HEK293 (cell line): Measurements from ENCODE around the gene CDKN2A.

Experiments used
- CTCF ChIA-PET: fragments of 350-600 bp; formaldehyde crosslinking; extraction: SDS; loops from one replicate; lab custom pipeline; 2021; ENCODE audit warnings: antibody characterized with exemption; lab: Yijun Ruan, JAX
- POLR2A ChIA-PET: fragments of 300-600 bp; formaldehyde crosslinking; extraction: SDS; loops from one replicate; lab custom pipeline; 2020; ENCODE audit warnings: antibody characterized with exemption, inconsistent platforms; lab: Yijun Ruan, JAX
- H3K27ac ChIP-seq: fragments of 200-500 bp; sonication (Bioruptor generic); 2 replicates; pipeline ENCODE4 v1.5.1; 2014; ENCODE audit warnings: low read depth, low read length, control low read depth, inconsistent platforms; ENCODE audit errors: extremely low read depth
- H3K36me3 ChIP-seq, 2 experiments: fragments of 200-500 bp in 1 of 2; sonication (Bioruptor generic) in 1 of 2; 1 replicate in 1 of 2; 2 replicates in 1 of 2; pipeline ENCODE4 v1.5.1; 2014 to 2017; ENCODE audit warnings: inconsistent platforms in 2 of 2, low read length in 2 of 2; ENCODE audit not compliant: control insufficient read depth in 2 of 2, insufficient read depth in 1 of 2
- H3K4me1 ChIP-seq: fragments of 200-500 bp; sonication (Bioruptor generic); 2 replicates; pipeline ENCODE4 v1.5.1; 2014; ENCODE audit warnings: mild to moderate bottlenecking, low read length, inconsistent platforms; ENCODE audit not compliant: control insufficient read depth, insufficient read depth
- H3K4me3 ChIP-seq: 2 replicates; pipeline ENCODE4 v1.5.1; 2011; ENCODE audit warnings: low read depth, mild to moderate bottlenecking, control low read depth, low read length, moderate library complexity
- H3K9me3 ChIP-seq: fragments of 200-500 bp; sonication (Bioruptor generic); 2 replicates; pipeline ENCODE4 v1.5.1; 2014; ENCODE audit warnings: low read depth, low read length, inconsistent platforms; ENCODE audit not compliant: control insufficient read depth, insufficient read depth
- KLF9 ChIP-seq: fragments of 450-650 bp; formaldehyde crosslinking; IDR thresholded peaks from 2 replicates; pipeline ENCODE4 v1.5.1; 2016; ENCODE audit warnings: missing biosample characterization, missing genetic modification characterization, low read depth
- OVOL3 ChIP-seq: fragments of 450-650 bp; formaldehyde crosslinking; IDR thresholded peaks from 2 replicates; pipeline ENCODE4 v1.5.1; 2016; ENCODE audit warnings: missing biosample characterization, missing genetic modification characterization
- PRDM1 ChIP-seq: fragments of 450-650 bp; formaldehyde crosslinking; IDR thresholded peaks from 2 replicates; pipeline ENCODE4; 2016; ENCODE audit warnings: missing biosample characterization, missing genetic modification characterization
- TCF7L2 ChIP-seq: IDR thresholded peaks from 2 replicates; pipeline ENCODE4 v1.6.1; 2011; ENCODE audit warnings: low read depth, mild to moderate bottlenecking, inconsistent platforms, low read length, moderate library complexity, borderline replicate concordance
- ZFP3 ChIP-seq: fragments of 450-650 bp; formaldehyde crosslinking; IDR thresholded peaks from 2 replicates; pipeline ENCODE4 v1.5.1; 2016; ENCODE audit warnings: low read depth, missing biosample characterization, missing genetic modification characterization
- ZNF10 ChIP-seq: fragments of 450-650 bp; formaldehyde crosslinking; IDR thresholded peaks from 2 replicates; pipeline ENCODE4 v1.5.1; 2017; ENCODE audit warnings: missing biosample characterization, missing genetic modification characterization
- ZNF157 ChIP-seq: fragments of 450-650 bp; formaldehyde crosslinking; IDR thresholded peaks from 2 replicates; pipeline ENCODE4 v1.5.1; 2016; ENCODE audit warnings: missing biosample characterization, missing genetic modification characterization
- ZNF221 ChIP-seq: fragments of 450-650 bp; formaldehyde crosslinking; IDR thresholded peaks from 2 replicates; pipeline ENCODE4 v1.5.1; 2017; ENCODE audit warnings: missing biosample characterization, missing genetic modification characterization, borderline replicate concordance
- ZNF311 ChIP-seq: fragments of 450-650 bp; formaldehyde crosslinking; IDR thresholded peaks from 2 replicates; pipeline ENCODE4 v1.5.1; 2017; ENCODE audit warnings: missing biosample characterization, missing genetic modification characterization, borderline replicate concordance
- ZNF335 ChIP-seq: fragments of 450-650 bp; formaldehyde crosslinking; conservative IDR thresholded peaks from 2 replicates; pipeline ENCODE4 v1.5.1; 2016; ENCODE audit warnings: missing biosample characterization, missing genetic modification characterization
- ZNF341 ChIP-seq: fragments of 450-650 bp; formaldehyde crosslinking; IDR thresholded peaks from 2 replicates; pipeline ENCODE4; 2016; ENCODE audit warnings: low read depth, missing biosample characterization, missing genetic modification characterization
- ZNF521 ChIP-seq: fragments of 450-650 bp; formaldehyde crosslinking; IDR thresholded peaks from 2 replicates; pipeline ENCODE4 v1.5.1; 2017; ENCODE audit warnings: missing biosample characterization, mild to moderate bottlenecking, missing genetic modification characterization
- ZNF670 ChIP-seq: fragments of 450-650 bp; formaldehyde crosslinking; IDR thresholded peaks from 2 replicates; pipeline ENCODE4 v1.5.1; 2016; ENCODE audit warnings: missing biosample characterization, missing genetic modification characterization, low read depth
- ZNF76 ChIP-seq: fragments of 450-650 bp; formaldehyde crosslinking; IDR thresholded peaks from 2 replicates; pipeline ENCODE4; 2016; ENCODE audit warnings: low read depth, missing biosample characterization, missing genetic modification characterization, borderline replicate concordance
- ZNF792 ChIP-seq: fragments of 450-650 bp; formaldehyde crosslinking; IDR thresholded peaks from 2 replicates; pipeline ENCODE4 v1.5.1; 2016; ENCODE audit warnings: missing biosample characterization, missing genetic modification characterization
- ZSCAN30 ChIP-seq: fragments of 450-650 bp; IDR thresholded peaks from 2 replicates; pipeline ENCODE4 v1.5.1; 2018; ENCODE audit warnings: missing biosample characterization, mild to moderate bottlenecking, missing genetic modification characterization, moderate library complexity
- TF ChIP-seq, protein P1 (sequence below): fragments of 450-650 bp; formaldehyde crosslinking; IDR thresholded peaks from 2 replicates; pipeline ENCODE4 v1.5.1; 2017; ENCODE audit warnings: missing biosample characterization, mild to moderate bottlenecking, missing genetic modification characterization, moderate library complexity
- TF ChIP-seq, protein P2 (sequence below): fragments of 450-650 bp; formaldehyde crosslinking; IDR thresholded peaks from 2 replicates; pipeline ENCODE4 v1.5.1; 2017; ENCODE audit warnings: missing biosample characterization, missing genetic modification characterization
- TF ChIP-seq, protein P3 (sequence below): fragments of 450-650 bp; formaldehyde crosslinking; IDR thresholded peaks from 2 replicates; pipeline ENCODE4 v1.5.1; 2016; ENCODE audit warnings: missing biosample characterization, missing genetic modification characterization
- TF ChIP-seq, protein P4 (sequence below): fragments of 450-650 bp; formaldehyde crosslinking; IDR thresholded peaks from 2 replicates; pipeline ENCODE4 v1.5.0; 2017; ENCODE audit warnings: missing biosample characterization, missing genetic modification characterization, borderline replicate concordance
- TF ChIP-seq, protein P5 (sequence below): fragments of 450-650 bp; formaldehyde crosslinking; IDR thresholded peaks from 2 replicates; pipeline ENCODE4 v1.5.1; 2016; ENCODE audit warnings: missing biosample characterization, missing genetic modification characterization

The CDKN2A gene

DNA sequence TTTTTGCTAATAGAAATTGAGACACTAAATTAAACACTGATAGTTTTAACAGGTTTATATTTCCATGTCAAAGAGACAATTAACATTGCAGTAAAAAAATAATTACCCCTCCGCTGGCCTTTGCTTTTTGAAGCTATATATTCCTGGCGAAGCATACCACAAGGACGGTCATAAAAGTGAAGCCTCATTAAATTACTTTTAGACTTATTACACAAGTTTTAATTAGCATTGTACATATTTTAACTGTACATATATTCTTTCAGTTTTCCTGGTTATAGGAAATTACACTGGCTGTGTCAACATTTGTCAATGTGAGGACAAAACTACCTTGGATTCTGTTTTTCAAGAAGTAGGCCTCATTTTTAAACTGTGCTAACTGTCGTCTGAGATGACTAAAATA, 1.2 kb downstream of the CDKN2A start:
- Histone ChIP-seq H3K9me3 (no peaks in the 10 kb centered on the region), H3K36me3 (peaks cover 0 to 19% of the 10 kb centered on the region in 2 experiments; a peak in 1 of 3 replicates), H3K4me3 (peak overlapping the region; percentile 59), H3K4me1 (peaks cover 5% of the 10 kb centered on the region; the same call in 1 of the 2 replicates), H3K27ac (peak overlapping the region; percentile 99)
- POLR2A ChIA-PET, result interaction anchor here (0.9 to 7.6 kb wide), 9 partner anchors 9 to 246 kb away, joined by 3 to 156 read pairs (median 7); partner anchors contain the start of gene CDKN2B
- CTCF ChIA-PET, result interaction anchor here (0.7 to 5.9 kb wide), 6 partner anchors 10 to 251 kb away, joined by 3 to 45 read pairs (median 6); partner anchors contain the start of gene CDKN2B
- TF ChIP-seq TCF7L2, result no peak
- TF ChIP-seq ZNF670, result no peak
- TF ChIP-seq, protein P1, sequence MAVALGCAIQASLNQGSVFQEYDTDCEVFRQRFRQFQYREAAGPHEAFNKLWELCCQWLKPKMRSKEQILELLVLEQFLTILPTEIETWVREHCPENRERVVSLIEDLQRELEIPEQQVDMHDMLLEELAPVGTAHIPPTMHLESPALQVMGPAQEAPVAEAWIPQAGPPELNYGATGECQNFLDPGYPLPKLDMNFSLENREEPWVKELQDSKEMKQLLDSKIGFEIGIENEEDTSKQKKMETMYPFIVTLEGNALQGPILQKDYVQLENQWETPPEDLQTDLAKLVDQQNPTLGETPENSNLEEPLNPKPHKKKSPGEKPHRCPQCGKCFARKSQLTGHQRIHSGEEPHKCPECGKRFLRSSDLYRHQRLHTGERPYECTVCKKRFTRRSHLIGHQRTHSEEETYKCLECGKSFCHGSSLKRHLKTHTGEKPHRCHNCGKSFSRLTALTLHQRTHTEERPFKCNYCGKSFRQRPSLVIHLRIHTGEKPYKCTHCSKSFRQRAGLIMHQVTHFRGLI, result 0 out of 2 replicates have a peak, but pooled peaks have one; percentile 11
- TF ChIP-seq, protein P2, sequence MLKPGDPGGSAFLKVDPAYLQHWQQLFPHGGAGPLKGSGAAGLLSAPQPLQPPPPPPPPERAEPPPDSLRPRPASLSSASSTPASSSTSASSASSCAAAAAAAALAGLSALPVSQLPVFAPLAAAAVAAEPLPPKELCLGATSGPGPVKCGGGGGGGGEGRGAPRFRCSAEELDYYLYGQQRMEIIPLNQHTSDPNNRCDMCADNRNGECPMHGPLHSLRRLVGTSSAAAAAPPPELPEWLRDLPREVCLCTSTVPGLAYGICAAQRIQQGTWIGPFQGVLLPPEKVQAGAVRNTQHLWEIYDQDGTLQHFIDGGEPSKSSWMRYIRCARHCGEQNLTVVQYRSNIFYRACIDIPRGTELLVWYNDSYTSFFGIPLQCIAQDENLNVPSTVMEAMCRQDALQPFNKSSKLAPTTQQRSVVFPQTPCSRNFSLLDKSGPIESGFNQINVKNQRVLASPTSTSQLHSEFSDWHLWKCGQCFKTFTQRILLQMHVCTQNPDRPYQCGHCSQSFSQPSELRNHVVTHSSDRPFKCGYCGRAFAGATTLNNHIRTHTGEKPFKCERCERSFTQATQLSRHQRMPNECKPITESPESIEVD (tag by site-specific recombination), result peak; percentile 92
- TF ChIP-seq ZNF521 (tag by site-specific recombination), result no peak

DNA sequence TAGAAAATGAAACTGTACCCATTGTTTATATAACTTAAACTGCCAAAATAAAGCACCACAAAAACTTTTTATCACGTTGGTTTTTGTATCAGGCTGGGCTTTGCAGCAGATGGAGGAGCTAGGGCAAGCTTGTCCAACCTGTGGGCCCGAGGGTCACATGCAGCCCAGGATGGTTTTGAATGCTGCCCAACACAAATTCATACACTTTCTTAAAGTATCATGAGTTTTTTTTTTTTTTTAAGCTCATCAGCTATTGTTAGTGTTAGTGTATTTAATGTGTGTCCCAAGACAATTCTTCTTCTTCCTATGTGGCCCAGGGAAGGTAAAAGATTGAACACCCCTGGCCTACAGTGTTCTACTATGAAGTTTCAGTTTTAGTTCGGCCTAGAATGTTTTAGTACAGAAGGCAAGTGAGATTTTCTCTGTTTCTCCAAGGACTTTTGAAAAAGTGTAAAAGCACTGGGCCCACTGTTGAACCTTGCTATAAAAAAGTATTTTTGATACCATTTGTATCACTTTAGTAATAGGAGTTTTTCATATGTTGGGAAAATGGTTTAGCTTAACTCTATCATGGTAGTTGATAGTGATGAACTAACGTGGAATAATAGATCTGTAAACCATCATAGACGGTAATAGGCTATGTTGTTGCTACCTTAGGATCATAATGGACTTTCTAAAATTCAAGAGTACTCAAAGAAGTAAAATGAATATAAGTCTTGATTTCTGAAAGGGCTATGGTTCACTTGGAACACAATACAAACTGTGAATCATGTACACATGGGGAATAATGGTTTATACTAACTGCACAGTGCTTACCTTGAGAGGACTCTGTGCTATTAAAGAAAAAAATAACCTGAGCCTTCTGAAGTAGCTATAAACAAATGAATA, 2.9 kb downstream of the CDKN2A start:
- Histone ChIP-seq H3K36me3 (peaks cover 0 to 19% of the 10 kb centered on the region in 2 experiments; a peak in 1 of 3 replicates), H3K9me3 (no peaks in the 10 kb centered on the region), H3K4me3 (peak overlapping the region; percentile 59), H3K4me1 (peaks cover 8% of the 10 kb centered on the region; the same call in 1 of the 2 replicates), H3K27ac (peak overlapping the region; percentile 46)
- CTCF ChIA-PET, result interaction anchor here (0.6 to 5.9 kb wide), 7 partner anchors 9 to 677 kb away, joined by 3 to 45 read pairs (median 3); partner anchors contain the start of gene CDKN2B
- POLR2A ChIA-PET, result interaction anchor here (0.6 to 2.7 kb wide), 13 partner anchors 9 to 252 kb away, joined by 3 to 17 read pairs (median 3); partner anchors contain the start of gene CDKN2B
- no peak for TF ChIP-seq ZNF10 (tag by site-specific recombination)
- TF ChIP-seq PRDM1, result peak; percentile 35; the same call in 1 of the 2 replicates
- no peak for TF ChIP-seq ZFP3 (tag by site-specific recombination)
- TF ChIP-seq ZNF311, result no peak
- TF ChIP-seq, protein P3, sequence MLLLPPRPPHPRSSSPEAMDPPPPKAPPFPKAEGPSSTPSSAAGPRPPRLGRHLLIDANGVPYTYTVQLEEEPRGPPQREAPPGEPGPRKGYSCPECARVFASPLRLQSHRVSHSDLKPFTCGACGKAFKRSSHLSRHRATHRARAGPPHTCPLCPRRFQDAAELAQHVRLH, result no peak
- TF ChIP-seq ZNF157, result no peak
- TF ChIP-seq ZSCAN30 (tag by site-specific recombination), result no peak
- TF ChIP-seq, protein P4, sequence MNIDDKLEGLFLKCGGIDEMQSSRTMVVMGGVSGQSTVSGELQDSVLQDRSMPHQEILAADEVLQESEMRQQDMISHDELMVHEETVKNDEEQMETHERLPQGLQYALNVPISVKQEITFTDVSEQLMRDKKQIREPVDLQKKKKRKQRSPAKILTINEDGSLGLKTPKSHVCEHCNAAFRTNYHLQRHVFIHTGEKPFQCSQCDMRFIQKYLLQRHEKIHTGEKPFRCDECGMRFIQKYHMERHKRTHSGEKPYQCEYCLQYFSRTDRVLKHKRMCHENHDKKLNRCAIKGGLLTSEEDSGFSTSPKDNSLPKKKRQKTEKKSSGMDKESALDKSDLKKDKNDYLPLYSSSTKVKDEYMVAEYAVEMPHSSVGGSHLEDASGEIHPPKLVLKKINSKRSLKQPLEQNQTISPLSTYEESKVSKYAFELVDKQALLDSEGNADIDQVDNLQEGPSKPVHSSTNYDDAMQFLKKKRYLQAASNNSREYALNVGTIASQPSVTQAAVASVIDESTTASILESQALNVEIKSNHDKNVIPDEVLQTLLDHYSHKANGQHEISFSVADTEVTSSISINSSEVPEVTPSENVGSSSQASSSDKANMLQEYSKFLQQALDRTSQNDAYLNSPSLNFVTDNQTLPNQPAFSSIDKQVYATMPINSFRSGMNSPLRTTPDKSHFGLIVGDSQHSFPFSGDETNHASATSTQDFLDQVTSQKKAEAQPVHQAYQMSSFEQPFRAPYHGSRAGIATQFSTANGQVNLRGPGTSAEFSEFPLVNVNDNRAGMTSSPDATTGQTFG (tag by site-specific recombination), result no peak
- no peak for TF ChIP-seq ZNF341 (tag by site-specific recombination)
- no peak for TF ChIP-seq KLF9 (tag by site-specific recombination)
- TF ChIP-seq, protein P5, sequence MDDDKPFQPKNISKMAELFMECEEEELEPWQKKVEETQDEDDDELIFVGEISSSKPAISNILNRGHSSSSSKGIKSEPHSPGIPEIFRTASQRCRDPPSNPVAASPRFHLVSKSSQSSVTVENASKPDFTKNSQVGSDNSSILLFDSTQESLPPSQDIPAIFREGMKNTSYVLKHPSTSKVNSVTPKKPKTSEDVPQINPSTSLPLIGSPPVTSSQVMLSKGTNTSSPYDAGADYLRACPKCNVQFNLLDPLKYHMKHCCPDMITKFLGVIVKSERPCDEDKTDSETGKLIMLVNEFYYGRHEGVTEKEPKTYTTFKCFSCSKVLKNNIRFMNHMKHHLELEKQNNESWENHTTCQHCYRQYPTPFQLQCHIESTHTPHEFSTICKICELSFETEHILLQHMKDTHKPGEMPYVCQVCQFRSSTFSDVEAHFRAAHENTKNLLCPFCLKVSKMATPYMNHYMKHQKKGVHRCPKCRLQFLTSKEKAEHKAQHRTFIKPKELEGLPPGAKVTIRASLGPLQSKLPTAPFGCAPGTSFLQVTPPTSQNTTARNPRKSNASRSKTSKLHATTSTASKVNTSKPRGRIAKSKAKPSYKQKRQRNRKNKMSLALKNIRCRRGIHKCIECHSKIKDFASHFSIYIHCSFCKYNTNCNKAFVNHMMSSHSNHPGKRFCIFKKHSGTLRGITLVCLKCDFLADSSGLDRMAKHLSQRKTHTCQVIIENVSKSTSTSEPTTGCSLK (tag by site-specific recombination), result no peak
- TF ChIP-seq, protein P2 (tag by site-specific recombination), result peak; percentile 89
- TF ChIP-seq ZNF76 (tag by site-specific recombination), result no peak
- TF ChIP-seq ZNF792 (tag by site-specific recombination), result no peak
- TF ChIP-seq OVOL3 (tag by site-specific recombination), result no peak
- no peak for TF ChIP-seq ZNF221 (tag by site-specific recombination)
- no peak; the same call in 1 of the 2 replicates for TF ChIP-seq ZNF335
